Fibroblast of pulmonary artery (primary cell): ENCODE results near the gene MYOZ1.

Experiments
- DNase-seq: peaks from one replicate; pipeline ENCODE4 v3.0.0-alpha.2; 2010; ENCODE audit warnings: low read depth
- H3K4me3 ChIP-seq: replicated peaks from 2 replicates; pipeline ENCODE4 v1.5.1; 2011; ENCODE audit warnings: low read depth, mild to moderate bottlenecking, control low read depth, low read length, moderate library complexity
- CTCF ChIP-seq: IDR thresholded peaks from 2 replicates; pipeline ENCODE4 v1.5.1; 2011; ENCODE audit warnings: mild to moderate bottlenecking, control low read depth, low read length, inconsistent platforms; ENCODE audit errors: missing control alignments

The MYOZ1 gene

GRCh38 chr10:73643362-73643761, 2.1 kb upstream of the MYOZ1 start:
- TF ChIP-seq CTCF: no peak
- no peak for DNase-seq
- H3K4me3 ChIP-seq: no peak overlapping the region

- no peak for DNase-seq
- H3K4me3 ChIP-seq: no peak overlapping the region
- no peak for TF ChIP-seq CTCF
Observed at GRCh38 chr10:73639286-73639685, 2.0 kb downstream of the MYOZ1 start.

- no peak overlapping the region for H3K4me3 ChIP-seq
- DNase-seq: no peak
- no peak for TF ChIP-seq CTCF
Observed at GRCh38 chr10:73635781-73636180, 5.5 kb downstream of the MYOZ1 start.

- no peak for TF ChIP-seq CTCF
- DNase-seq: no peak
- no peak overlapping the region for H3K4me3 ChIP-seq
Observed at GRCh38 chr10:73634421-73634820, 6.9 kb downstream of the MYOZ1 start.

GRCh38 chr10:73629165-73629564, 12.1 kb downstream of the MYOZ1 start:
- no peak overlapping the region for H3K4me3 ChIP-seq
- DNase-seq: no peak
- TF ChIP-seq CTCF: no peak

- no peak overlapping the region for H3K4me3 ChIP-seq
- TF ChIP-seq CTCF: no peak
- no peak for DNase-seq
Observed at GRCh38 chr10:73628405-73628804, 12.9 kb downstream of the MYOZ1 start.

GRCh38 chr10:73627300-73627699, 14.0 kb downstream of the MYOZ1 start:
- H3K4me3 ChIP-seq: no peak overlapping the region
- no peak for DNase-seq
- no peak for TF ChIP-seq CTCF
